ENCODE data around the gene EFHC1.

DNA sequence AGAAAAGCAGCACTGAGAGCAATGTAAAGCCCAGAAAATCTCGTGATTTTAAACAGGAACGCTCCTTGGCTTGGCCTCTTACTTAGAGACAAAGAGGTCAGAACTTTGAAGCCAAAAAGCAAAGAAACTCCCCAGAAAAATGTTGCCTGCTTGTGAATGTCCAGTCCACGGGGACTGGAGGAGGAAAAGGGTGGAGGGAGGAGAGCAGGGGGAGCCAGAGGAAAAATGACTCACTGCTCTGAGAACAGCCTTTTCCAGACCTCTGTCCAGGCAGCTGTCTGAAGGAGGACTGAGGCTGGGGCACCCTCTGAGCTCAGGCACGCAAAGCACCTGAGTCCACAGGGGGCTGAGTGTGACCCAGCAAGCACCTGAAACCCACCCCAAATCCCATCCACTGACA lies 92.1 kb downstream of the EFHC1 start:
- TF ChIP-seq, protein P1, sequence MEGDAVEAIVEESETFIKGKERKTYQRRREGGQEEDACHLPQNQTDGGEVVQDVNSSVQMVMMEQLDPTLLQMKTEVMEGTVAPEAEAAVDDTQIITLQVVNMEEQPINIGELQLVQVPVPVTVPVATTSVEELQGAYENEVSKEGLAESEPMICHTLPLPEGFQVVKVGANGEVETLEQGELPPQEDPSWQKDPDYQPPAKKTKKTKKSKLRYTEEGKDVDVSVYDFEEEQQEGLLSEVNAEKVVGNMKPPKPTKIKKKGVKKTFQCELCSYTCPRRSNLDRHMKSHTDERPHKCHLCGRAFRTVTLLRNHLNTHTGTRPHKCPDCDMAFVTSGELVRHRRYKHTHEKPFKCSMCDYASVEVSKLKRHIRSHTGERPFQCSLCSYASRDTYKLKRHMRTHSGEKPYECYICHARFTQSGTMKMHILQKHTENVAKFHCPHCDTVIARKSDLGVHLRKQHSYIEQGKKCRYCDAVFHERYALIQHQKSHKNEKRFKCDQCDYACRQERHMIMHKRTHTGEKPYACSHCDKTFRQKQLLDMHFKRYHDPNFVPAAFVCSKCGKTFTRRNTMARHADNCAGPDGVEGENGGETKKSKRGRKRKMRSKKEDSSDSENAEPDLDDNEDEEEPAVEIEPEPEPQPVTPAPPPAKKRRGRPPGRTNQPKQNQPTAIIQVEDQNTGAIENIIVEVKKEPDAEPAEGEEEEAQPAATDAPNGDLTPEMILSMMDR (IDR thresholded peaks at IDR 0.05), result no peak
- TF ChIP-seq POLR2A (IDR thresholded peaks at IDR 0.05), result no peak
